ENCODE data around the gene FMN1.

DNA sequence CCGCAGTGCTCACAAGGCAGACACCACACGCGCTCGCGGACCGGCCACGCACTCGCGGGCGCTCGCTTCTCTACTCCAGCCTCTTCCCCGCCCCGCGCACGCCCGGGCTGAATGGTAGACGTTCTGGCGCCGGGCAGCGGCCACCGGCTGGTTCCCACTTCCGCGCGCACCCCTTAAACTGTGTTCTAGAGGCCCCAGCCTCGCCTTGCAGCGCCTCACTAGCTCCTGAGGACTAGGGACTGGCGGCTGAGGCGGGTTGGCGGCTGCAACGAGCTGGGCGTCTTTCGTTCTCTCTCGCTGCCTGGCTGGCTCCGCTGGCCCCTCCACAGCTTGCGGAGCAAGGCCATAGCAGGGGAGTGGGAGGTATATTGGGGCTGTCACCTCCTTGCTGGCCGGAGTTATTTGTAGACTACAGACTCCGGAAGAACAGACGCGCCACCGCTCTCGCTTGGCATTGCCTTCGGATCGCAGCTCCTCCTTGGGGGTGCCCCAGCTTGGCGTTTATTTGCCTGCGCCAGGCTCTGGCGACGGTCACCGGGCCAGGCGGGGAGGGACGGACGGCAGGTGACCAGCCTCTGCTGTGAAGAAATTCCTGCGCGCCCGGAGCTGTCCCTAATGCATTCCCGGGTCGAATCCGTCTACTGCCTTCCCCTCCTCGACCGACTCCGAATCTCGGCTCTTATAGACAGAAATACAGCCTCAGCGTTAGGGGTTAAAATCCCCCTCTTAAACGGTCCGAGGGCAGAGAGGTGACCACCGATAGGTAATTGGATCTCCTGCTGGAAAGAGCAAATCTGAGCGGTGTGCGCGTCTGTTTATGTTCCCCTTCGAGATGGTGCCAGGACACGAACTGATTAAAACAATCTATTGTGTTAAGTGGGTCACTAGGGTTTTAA is 475.4 kb downstream of the FMN1 start:
- TF ChIP-seq, protein P1, sequence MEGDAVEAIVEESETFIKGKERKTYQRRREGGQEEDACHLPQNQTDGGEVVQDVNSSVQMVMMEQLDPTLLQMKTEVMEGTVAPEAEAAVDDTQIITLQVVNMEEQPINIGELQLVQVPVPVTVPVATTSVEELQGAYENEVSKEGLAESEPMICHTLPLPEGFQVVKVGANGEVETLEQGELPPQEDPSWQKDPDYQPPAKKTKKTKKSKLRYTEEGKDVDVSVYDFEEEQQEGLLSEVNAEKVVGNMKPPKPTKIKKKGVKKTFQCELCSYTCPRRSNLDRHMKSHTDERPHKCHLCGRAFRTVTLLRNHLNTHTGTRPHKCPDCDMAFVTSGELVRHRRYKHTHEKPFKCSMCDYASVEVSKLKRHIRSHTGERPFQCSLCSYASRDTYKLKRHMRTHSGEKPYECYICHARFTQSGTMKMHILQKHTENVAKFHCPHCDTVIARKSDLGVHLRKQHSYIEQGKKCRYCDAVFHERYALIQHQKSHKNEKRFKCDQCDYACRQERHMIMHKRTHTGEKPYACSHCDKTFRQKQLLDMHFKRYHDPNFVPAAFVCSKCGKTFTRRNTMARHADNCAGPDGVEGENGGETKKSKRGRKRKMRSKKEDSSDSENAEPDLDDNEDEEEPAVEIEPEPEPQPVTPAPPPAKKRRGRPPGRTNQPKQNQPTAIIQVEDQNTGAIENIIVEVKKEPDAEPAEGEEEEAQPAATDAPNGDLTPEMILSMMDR (IDR thresholded peaks at IDR 0.05): no peak
- no peak for TF ChIP-seq POLR2A (IDR thresholded peaks at IDR 0.05)
